Neural cell (in vitro differentiated cells): Measurements from ENCODE around the gene LDHD.

Experiments
- CTCF ChIP-seq: fragments of 450-650 bp; IDR thresholded peaks from 2 replicates; pipeline ENCODE4 v1.5.1; 2014; ENCODE audit warnings: antibody characterized with exemption, mild to moderate bottlenecking, moderate library complexity; ENCODE audit not compliant: poor library complexity, severe bottlenecking
- EP300 ChIP-seq: fragments of 450-650 bp; conservative IDR thresholded peaks from 2 replicates; pipeline ENCODE4 v1.6.1; 2014; ENCODE audit warnings: antibody characterized with exemption, mild to moderate bottlenecking, moderate library complexity; ENCODE audit not compliant: poor library complexity, severe bottlenecking
- EZH2 ChIP-seq: fragments of 200-600, 300-800 bp; shearing (Covaris generic), sonication (generic); IDR thresholded peaks from 2 replicates; pipeline ENCODE4 v1.6.1; 2014; ENCODE audit warnings: antibody characterized with exemption, low read length, borderline replicate concordance, mild to moderate bottlenecking; ENCODE audit not compliant: insufficient read depth, poor library complexity, severe bottlenecking
- MXI1 ChIP-seq: fragments of 450-650 bp; conservative IDR thresholded peaks from 2 replicates; pipeline ENCODE4 v1.6.1; 2014; ENCODE audit warnings: antibody characterized with exemption, mild to moderate bottlenecking; ENCODE audit not compliant: poor library complexity, severe bottlenecking
- RAD21 ChIP-seq: fragments of 450-650 bp; conservative IDR thresholded peaks from 2 replicates; pipeline ENCODE4 v1.6.1; 2014; ENCODE audit warnings: antibody characterized with exemption, mild to moderate bottlenecking, moderate library complexity
- REST ChIP-seq: IDR thresholded peaks from 2 replicates; pipeline ENCODE4 v1.6.1; 2012; ENCODE audit warnings: borderline replicate concordance
- SMC3 ChIP-seq: fragments of 450-650 bp; conservative IDR thresholded peaks from 2 replicates; pipeline ENCODE4 v1.6.1; 2014; ENCODE audit warnings: antibody characterized with exemption, mild to moderate bottlenecking, moderate library complexity; ENCODE audit not compliant: poor library complexity
- TAF1 ChIP-seq: IDR thresholded peaks from 2 replicates; pipeline ENCODE4 v1.6.1; 2012; ENCODE audit warnings: low read depth

- TF ChIP-seq SMC3: no peak
- TF ChIP-seq CTCF: no peak
- no peak for TF ChIP-seq EZH2
- TF ChIP-seq RAD21: no peak
- TF ChIP-seq REST: no peak
- no peak for TF ChIP-seq TAF1
- TF ChIP-seq EP300: no peak
- TF ChIP-seq MXI1: no peak
Observed at GRCh38 chr16:75065521-75066149, 50.9 kb downstream of the LDHD start.
